GM23338 (cell line): ENCODE measurements around the gene WDR17. TPM values are rescaled to one million over a fixed set of nuclear protein-coding genes. Genes with fewer than 3 reads are reported as not detected.
A peak's percentile ranks its signal among the peaks of the same experiment; 100 is the strongest.

Experiments used
- ATAC-seq: fragments of 200-7000 bp; cut with Tn5 transposase; 3 replicates; pipeline ENCODE4 v1.9.1; 2020
- DNase-seq: peaks from one replicate; pipeline ENCODE4 v3.0.0-alpha.2; 2015; ENCODE audit warnings: low spot score
- H2AFZ ChIP-seq: fragments of 200-600 bp; sonication (generic); 2 replicates; pipeline ENCODE4 v1.8.0; 2016; ENCODE audit warnings: antibody characterized with exemption, mild to moderate bottlenecking, moderate library complexity
- H3F3A ChIP-seq: fragments of 200-600 bp; sonication (generic); replicated peaks from 2 replicates; pipeline ENCODE4 v1.8.0; 2017; ENCODE audit warnings: antibody characterized with exemption, mixed run types, low read depth
- H3K27ac ChIP-seq: fragments of 200-600 bp; sonication (generic); 2 replicates; pipeline ENCODE4 v1.6.1; 2016; ENCODE audit warnings: low read depth
- H3K27me3 ChIP-seq: fragments of 200-600 bp; sonication (generic); 2 replicates; pipeline ENCODE4 v1.8.0; 2016; ENCODE audit warnings: mild to moderate bottlenecking, mixed run types, moderate library complexity; ENCODE audit not compliant: insufficient read depth
- H3K36me3 ChIP-seq: fragments of 200-600 bp; sonication (generic); 2 replicates; pipeline ENCODE4 v1.8.0; 2016; ENCODE audit warnings: mild to moderate bottlenecking; ENCODE audit not compliant: insufficient read depth
- H3K4me1 ChIP-seq: fragments of 200-600 bp; sonication (generic); 2 replicates; pipeline ENCODE4 v1.8.0; 2016; ENCODE audit warnings: mild to moderate bottlenecking, moderate library complexity; ENCODE audit not compliant: insufficient read depth
- H3K4me2 ChIP-seq: fragments of 200-600 bp; sonication (generic); 2 replicates; pipeline ENCODE4 v1.7.1; 2017; ENCODE audit warnings: mixed run types
- H3K4me3 ChIP-seq: fragments of 200-600 bp; sonication (generic); 2 replicates; pipeline ENCODE4 v1.6.1; 2016; ENCODE audit warnings: mixed run types
- H3K79me2 ChIP-seq: fragments of 200-600 bp; sonication (generic); replicated peaks from 2 replicates; pipeline ENCODE4 v1.8.0; 2017; ENCODE audit warnings: mild to moderate bottlenecking; ENCODE audit not compliant: insufficient read depth
- H3K9me2 ChIP-seq: fragments of 200-600 bp; sonication (generic); 2 replicates; pipeline ENCODE4 v1.8.0; 2017; ENCODE audit not compliant: insufficient read depth
- H4K20me1 ChIP-seq: fragments of 200-600 bp; sonication (generic); replicated peaks from 2 replicates; pipeline ENCODE4 v1.8.0; 2017; ENCODE audit warnings: mild to moderate bottlenecking; ENCODE audit not compliant: insufficient read depth
- H3K27ac Mint-ChIP-seq: 2 replicates; pipeline ENCODE4 v1.8.0; 2020; ENCODE audit warnings: inconsistent platforms, mild to moderate bottlenecking, moderate library complexity, mixed read lengths
- H3K27me3 Mint-ChIP-seq: 3 replicates; pipeline ENCODE4 v1.8.0; 2022; ENCODE audit warnings: low read depth, mild to moderate bottlenecking, moderate library complexity, mixed read lengths, inconsistent platforms; ENCODE audit not compliant: insufficient read depth, poor library complexity
- H3K36me3 Mint-ChIP-seq: 3 replicates; pipeline ENCODE4 v1.8.0; 2021; ENCODE audit warnings: low read depth, mild to moderate bottlenecking, inconsistent platforms, moderate library complexity, mixed read lengths
- H3K4me1 Mint-ChIP-seq: 3 replicates; pipeline ENCODE4 v1.8.0; 2020; ENCODE audit warnings: mild to moderate bottlenecking, inconsistent platforms, mixed read lengths
- H3K4me3 Mint-ChIP-seq: 3 replicates; pipeline ENCODE4 v1.8.0; 2021; ENCODE audit warnings: moderate library complexity, mild to moderate bottlenecking, inconsistent platforms, mixed read lengths
- H3K9me3 Mint-ChIP-seq: 3 replicates; pipeline ENCODE4 v1.8.0; 2020; ENCODE audit warnings: moderate library complexity, mild to moderate bottlenecking, inconsistent platforms, mixed read lengths
- CREB1 ChIP-seq: fragments of 250-450 bp; sonication (Bioruptor Pico); IDR thresholded peaks from 2 replicates; pipeline ENCODE4 v1.5.0; 2020; ENCODE audit warnings: low read depth, mild to moderate bottlenecking, moderate library complexity
- EZH2 ChIP-seq: fragments of 200-600 bp; sonication (generic); IDR thresholded peaks from one replicate; pipeline ENCODE4 v1.8.0; 2017; ENCODE audit warnings: antibody characterized with exemption, mild to moderate bottlenecking, low read depth; ENCODE audit not compliant: unreplicated experiment
- EZH2phosphoT487 ChIP-seq: fragments of 200-600 bp; sonication (generic); IDR thresholded peaks from one replicate; pipeline ENCODE4 v1.8.1; 2018; ENCODE audit warnings: antibody characterized with exemption; ENCODE audit not compliant: unreplicated experiment
- JUNB ChIP-seq: IDR thresholded peaks from one replicate; pipeline ENCODE4 v1.6.1; 2016; ENCODE audit warnings: antibody characterized with exemption; ENCODE audit not compliant: unreplicated experiment
- NANOG ChIP-seq: IDR thresholded peaks from 2 replicates; pipeline ENCODE4 v1.6.1; 2016; ENCODE audit warnings: antibody characterized with exemption, borderline replicate concordance
- POLR2AphosphoS5 ChIP-seq: IDR thresholded peaks from 2 replicates; pipeline ENCODE4 v1.6.1; 2016; ENCODE audit warnings: antibody characterized with exemption, low read depth
- STAT1 ChIP-seq: IDR thresholded peaks from one replicate; pipeline ENCODE4 v1.6.1; 2016; ENCODE audit warnings: antibody characterized with exemption; ENCODE audit not compliant: unreplicated experiment
- ZNF114 ChIP-seq: fragments of 250-450 bp; sonication (Bioruptor Pico); IDR thresholded peaks from 2 replicates; pipeline ENCODE4 v1.5.0; 2020; ENCODE audit warnings: mild to moderate bottlenecking, moderate library complexity
- ZNF331 ChIP-seq: fragments of 250-450 bp; sonication (Bioruptor Pico); IDR thresholded peaks from 2 replicates; pipeline ENCODE4 v1.5.0; 2020; ENCODE audit warnings: low read depth, mild to moderate bottlenecking, moderate library complexity
- polyA plus RNA-seq: library from polyadenylated mRNA; unstranded; fragments of >200 nt; fragmentation: Nextera tagmentation; extraction: Ambion mirVana; gene quantifications from 2 replicates; pipeline ENCODE4 v1.2.1, GENCODE V29; 2016
- total RNA-seq: library from RNA; depleted of rRNA; stranded (reverse); fragments of >200 nt; shearing (Covaris generic); gene quantifications from 2 replicates; pipeline ENCODE4 v1.2.3, GENCODE V29; 2014
- TF ChIP-seq, protein P1 (sequence below): IDR thresholded peaks from 2 replicates; pipeline ENCODE4 v1.6.1; 2016; ENCODE audit warnings: antibody characterized with exemption
- TF ChIP-seq, protein P2 (sequence below): IDR thresholded peaks from one replicate; pipeline ENCODE4 v1.6.1; 2018; ENCODE audit warnings: antibody characterized with exemption; ENCODE audit not compliant: unreplicated experiment
- TF ChIP-seq, protein P3 (sequence below): fragments of 250-450 bp; sonication (Bioruptor Pico); IDR thresholded peaks from 2 replicates; pipeline ENCODE4 v1.5.0; 2020; ENCODE audit warnings: mild to moderate bottlenecking, moderate library complexity
- TF ChIP-seq, protein P4 (sequence below), 2 experiments: fragments of 200-600 bp in 1 of 2; sonication (generic) in 1 of 2; conservative IDR thresholded peaks; 2 replicates each; pipeline versions ENCODE4 v1.5.1 to v1.6.1; 2016 to 2017; ENCODE audit warnings: antibody characterized with exemption in 2 of 2, low read depth in 2 of 2, mild to moderate bottlenecking in 2 of 2, moderate library complexity in 1 of 2

Gene WDR17
- total and polyA plus RNA-seq, 2 experiments from 2014 or later: 1.9 to 4.3 TPM

DNA sequence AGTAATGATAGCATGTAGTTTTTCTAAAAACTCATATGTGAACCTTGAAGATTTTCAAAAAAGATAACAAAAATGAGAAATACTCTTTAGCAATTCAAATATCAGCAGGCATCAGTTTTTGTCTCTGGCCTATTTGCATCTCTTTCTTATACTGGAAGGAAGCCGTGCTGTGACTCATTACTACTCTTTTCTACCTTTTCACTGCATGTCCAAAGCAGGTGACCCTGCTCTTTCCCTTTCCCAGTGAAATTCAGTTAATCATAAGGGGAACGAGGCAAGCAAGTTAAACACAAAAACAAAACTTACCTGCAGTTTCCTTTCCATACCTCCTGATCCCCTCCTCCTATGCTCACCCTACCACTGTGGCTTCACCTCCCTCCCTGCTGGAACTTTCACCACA lies 120.4 kb downstream of the WDR17 start:
- DNase-seq: peak; percentile 24

More for the DNA sequence above, 120.4 kb downstream of the WDR17 start:
- H4K20me1 ChIP-seq: no peaks in the 10 kb centered on the region
- peaks cover 12% of the 10 kb centered on the region; the same call in 1 of the 2 replicates for H3K4me1 ChIP-seq
- no peaks in the 10 kb centered on the region for H3K9me3 Mint-ChIP-seq
- peak overlapping the region; percentile 9; the same call in 1 of the 3 replicates for H3K4me3 Mint-ChIP-seq
- H2AFZ ChIP-seq: no peak overlapping the region
- no peaks in the 10 kb centered on the region for H3K27me3 ChIP-seq
- peak; percentile 80 for ATAC-seq
- peak overlapping the region; percentile 43; the same call in 1 of the 2 replicates for H3K27ac ChIP-seq
- H3K79me2 ChIP-seq: no peaks in the 10 kb centered on the region
- no peaks in the 10 kb centered on the region for H3K36me3 Mint-ChIP-seq
- H3K4me2 ChIP-seq: peak overlapping the region; percentile 30; the same call in 1 of the 2 replicates
- H3K9me2 ChIP-seq: no peaks in the 10 kb centered on the region
- H3K27me3 Mint-ChIP-seq: no peaks in the 10 kb centered on the region
- TF ChIP-seq ZNF114 (no peak), EZH2 (no peak), NANOG (no peak), EZH2phosphoT487 (no peak), JUNB (no peak), CREB1 (CRISPR knock-in tag) (no peak), ZNF331 (CRISPR knock-in tag) (no peak), STAT1 (no peak), POLR2AphosphoS5 (no peak)
- TF ChIP-seq, protein P1, sequence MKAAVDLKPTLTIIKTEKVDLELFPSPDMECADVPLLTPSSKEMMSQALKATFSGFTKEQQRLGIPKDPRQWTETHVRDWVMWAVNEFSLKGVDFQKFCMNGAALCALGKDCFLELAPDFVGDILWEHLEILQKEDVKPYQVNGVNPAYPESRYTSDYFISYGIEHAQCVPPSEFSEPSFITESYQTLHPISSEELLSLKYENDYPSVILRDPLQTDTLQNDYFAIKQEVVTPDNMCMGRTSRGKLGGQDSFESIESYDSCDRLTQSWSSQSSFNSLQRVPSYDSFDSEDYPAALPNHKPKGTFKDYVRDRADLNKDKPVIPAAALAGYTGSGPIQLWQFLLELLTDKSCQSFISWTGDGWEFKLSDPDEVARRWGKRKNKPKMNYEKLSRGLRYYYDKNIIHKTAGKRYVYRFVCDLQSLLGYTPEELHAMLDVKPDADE: no peak
- TF ChIP-seq, protein P2, sequence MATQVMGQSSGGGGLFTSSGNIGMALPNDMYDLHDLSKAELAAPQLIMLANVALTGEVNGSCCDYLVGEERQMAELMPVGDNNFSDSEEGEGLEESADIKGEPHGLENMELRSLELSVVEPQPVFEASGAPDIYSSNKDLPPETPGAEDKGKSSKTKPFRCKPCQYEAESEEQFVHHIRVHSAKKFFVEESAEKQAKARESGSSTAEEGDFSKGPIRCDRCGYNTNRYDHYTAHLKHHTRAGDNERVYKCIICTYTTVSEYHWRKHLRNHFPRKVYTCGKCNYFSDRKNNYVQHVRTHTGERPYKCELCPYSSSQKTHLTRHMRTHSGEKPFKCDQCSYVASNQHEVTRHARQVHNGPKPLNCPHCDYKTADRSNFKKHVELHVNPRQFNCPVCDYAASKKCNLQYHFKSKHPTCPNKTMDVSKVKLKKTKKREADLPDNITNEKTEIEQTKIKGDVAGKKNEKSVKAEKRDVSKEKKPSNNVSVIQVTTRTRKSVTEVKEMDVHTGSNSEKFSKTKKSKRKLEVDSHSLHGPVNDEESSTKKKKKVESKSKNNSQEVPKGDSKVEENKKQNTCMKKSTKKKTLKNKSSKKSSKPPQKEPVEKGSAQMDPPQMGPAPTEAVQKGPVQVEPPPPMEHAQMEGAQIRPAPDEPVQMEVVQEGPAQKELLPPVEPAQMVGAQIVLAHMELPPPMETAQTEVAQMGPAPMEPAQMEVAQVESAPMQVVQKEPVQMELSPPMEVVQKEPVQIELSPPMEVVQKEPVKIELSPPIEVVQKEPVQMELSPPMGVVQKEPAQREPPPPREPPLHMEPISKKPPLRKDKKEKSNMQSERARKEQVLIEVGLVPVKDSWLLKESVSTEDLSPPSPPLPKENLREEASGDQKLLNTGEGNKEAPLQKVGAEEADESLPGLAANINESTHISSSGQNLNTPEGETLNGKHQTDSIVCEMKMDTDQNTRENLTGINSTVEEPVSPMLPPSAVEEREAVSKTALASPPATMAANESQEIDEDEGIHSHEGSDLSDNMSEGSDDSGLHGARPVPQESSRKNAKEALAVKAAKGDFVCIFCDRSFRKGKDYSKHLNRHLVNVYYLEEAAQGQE: no peak
- TF ChIP-seq, protein P3, sequence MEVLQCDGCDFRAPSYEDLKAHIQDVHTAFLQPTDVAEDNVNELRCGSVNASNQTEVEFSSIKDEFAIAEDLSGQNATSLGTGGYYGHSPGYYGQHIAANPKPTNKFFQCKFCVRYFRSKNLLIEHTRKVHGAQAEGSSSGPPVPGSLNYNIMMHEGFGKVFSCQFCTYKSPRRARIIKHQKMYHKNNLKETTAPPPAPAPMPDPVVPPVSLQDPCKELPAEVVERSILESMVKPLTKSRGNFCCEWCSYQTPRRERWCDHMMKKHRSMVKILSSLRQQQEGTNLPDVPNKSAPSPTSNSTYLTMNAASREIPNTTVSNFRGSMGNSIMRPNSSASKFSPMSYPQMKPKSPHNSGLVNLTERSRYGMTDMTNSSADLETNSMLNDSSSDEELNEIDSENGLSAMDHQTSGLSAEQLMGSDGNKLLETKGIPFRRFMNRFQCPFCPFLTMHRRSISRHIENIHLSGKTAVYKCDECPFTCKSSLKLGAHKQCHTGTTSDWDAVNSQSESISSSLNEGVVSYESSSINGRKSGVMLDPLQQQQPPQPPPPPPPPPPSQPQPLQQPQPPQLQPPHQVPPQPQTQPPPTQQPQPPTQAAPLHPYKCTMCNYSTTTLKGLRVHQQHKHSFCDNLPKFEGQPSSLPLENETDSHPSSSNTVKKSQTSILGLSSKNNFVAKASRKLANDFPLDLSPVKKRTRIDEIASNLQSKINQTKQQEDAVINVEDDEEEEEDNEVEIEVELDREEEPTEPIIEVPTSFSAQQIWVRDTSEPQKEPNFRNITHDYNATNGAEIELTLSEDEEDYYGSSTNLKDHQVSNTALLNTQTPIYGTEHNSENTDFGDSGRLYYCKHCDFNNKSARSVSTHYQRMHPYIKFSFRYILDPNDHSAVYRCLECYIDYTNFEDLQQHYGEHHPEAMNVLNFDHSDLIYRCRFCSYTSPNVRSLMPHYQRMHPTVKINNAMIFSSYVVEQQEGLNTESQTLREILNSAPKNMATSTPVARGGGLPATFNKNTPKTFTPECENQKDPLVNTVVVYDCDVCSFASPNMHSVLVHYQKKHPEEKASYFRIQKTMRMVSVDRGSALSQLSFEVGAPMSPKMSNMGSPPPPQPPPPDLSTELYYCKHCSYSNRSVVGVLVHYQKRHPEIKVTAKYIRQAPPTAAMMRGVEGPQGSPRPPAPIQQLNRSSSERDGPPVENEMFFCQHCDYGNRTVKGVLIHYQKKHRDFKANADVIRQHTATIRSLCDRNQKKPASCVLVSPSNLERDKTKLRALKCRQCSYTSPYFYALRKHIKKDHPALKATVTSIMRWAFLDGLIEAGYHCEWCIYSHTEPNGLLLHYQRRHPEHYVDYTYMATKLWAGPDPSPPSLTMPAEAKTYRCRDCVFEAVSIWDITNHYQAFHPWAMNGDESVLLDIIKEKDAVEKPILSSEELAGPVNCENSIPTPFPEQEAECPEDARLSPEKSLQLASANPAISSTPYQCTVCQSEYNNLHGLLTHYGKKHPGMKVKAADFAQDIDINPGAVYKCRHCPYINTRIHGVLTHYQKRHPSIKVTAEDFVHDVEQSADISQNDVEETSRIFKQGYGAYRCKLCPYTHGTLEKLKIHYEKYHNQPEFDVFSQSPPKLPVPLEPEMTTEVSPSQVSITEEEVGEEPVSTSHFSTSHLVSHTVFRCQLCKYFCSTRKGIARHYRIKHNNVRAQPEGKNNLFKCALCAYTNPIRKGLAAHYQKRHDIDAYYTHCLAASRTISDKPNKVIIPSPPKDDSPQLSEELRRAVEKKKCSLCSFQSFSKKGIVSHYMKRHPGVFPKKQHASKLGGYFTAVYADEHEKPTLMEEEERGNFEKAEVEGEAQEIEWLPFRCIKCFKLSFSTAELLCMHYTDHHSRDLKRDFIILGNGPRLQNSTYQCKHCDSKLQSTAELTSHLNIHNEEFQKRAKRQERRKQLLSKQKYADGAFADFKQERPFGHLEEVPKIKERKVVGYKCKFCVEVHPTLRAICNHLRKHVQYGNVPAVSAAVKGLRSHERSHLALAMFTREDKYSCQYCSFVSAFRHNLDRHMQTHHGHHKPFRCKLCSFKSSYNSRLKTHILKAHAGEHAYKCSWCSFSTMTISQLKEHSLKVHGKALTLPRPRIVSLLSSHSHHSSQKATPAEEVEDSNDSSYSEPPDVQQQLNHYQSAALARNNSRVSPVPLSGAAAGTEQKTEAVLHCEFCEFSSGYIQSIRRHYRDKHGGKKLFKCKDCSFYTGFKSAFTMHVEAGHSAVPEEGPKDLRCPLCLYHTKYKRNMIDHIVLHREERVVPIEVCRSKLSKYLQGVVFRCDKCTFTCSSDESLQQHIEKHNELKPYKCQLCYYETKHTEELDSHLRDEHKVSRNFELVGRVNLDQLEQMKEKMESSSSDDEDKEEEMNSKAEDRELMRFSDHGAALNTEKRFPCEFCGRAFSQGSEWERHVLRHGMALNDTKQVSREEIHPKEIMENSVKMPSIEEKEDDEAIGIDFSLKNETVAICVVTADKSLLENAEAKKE (CRISPR knock-in tag): no peak
- TF ChIP-seq, protein P4, sequence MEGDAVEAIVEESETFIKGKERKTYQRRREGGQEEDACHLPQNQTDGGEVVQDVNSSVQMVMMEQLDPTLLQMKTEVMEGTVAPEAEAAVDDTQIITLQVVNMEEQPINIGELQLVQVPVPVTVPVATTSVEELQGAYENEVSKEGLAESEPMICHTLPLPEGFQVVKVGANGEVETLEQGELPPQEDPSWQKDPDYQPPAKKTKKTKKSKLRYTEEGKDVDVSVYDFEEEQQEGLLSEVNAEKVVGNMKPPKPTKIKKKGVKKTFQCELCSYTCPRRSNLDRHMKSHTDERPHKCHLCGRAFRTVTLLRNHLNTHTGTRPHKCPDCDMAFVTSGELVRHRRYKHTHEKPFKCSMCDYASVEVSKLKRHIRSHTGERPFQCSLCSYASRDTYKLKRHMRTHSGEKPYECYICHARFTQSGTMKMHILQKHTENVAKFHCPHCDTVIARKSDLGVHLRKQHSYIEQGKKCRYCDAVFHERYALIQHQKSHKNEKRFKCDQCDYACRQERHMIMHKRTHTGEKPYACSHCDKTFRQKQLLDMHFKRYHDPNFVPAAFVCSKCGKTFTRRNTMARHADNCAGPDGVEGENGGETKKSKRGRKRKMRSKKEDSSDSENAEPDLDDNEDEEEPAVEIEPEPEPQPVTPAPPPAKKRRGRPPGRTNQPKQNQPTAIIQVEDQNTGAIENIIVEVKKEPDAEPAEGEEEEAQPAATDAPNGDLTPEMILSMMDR (conservative IDR thresholded peaks at IDR 0.05; ENCODE audit: low read depth in 2 of 2): no peak
- no peaks in the 10 kb centered on the region for H3F3A ChIP-seq
- peak overlapping the region; percentile 75 for H3K27ac Mint-ChIP-seq
- H3K36me3 ChIP-seq: no peaks in the 10 kb centered on the region
- peaks cover 27% of the 10 kb centered on the region for H3K4me1 Mint-ChIP-seq
- H3K4me3 ChIP-seq: 0 out of 2 replicates have a peak overlapping the region, but pooled peaks have one; percentile 9
